Renal pelvis (tissue), 12 donors: ENCODE results near the gene PAQR4. TPM values are rescaled to one million over a fixed set of nuclear protein-coding genes. Genes with fewer than 3 reads are reported as not detected.
"Not testable (repeated sequence)": the region's sequence is repeated elsewhere in the genome, so short reads cannot be mapped to it uniquely, and the experiment has no call there.

ENCODE experiments used
- DNase-seq: peaks from one replicate; pipeline ENCODE4 v3.0.0-alpha.2; 2013
- long read RNA-seq, 16 experiments: transcript quantifications; one replicate each; lab custom pipeline, GENCODE V29; 2026
- polyA plus RNA-seq, 3 donors: library from polyadenylated mRNA; unstranded; fragments of 120-200 nt; gene quantifications; one replicate each; pipeline ENCODE4 v1.2.1, GENCODE V29; 2013; ENCODE audit not compliant: insufficient read length in 3 of 3

Gene PAQR4
- 10 to 100 TPM in 2 of 3 donors, 1 to 10 TPM in 1; 9.9 to 12.5 (median 12.4) TPM for polyA plus RNA-seq
- long read RNA-seq, donor 1, partial matches to known transcripts = 0 of 6 reads
- long read RNA-seq, donor 1, other reads (novel, unspliced or antisense) = 0 of 6 reads
- long read RNA-seq, donor 2, partial matches to known transcripts = 0 of 3 reads
- long read RNA-seq, donor 2, other reads (novel, unspliced or antisense) = 0 of 3 reads
- long read RNA-seq, donor 3, partial matches to known transcripts = 0 of 4 reads
- long read RNA-seq, donor 3, other reads (novel, unspliced or antisense) = 0 of 4 reads
- long read RNA-seq, donor 4, partial matches to known transcripts = 0 of 4 reads
- long read RNA-seq, donor 4, other reads (novel, unspliced or antisense) = 0 of 4 reads
- long read RNA-seq, donor 5, partial matches to known transcripts = 0 of 2 reads
- long read RNA-seq, donor 5, other reads (novel, unspliced or antisense) = 0 of 2 reads
- long read RNA-seq, donor 6 = 0 reads
- long read RNA-seq, donor 7, transcript PAQR4-202 (3 exons, 2,793 nt) = major isoform, 10 of 29 reads
- long read RNA-seq, donor 7, partial matches to known transcripts = 13 of 29 reads
- long read RNA-seq, donor 7, other reads (novel, unspliced or antisense) = 0 of 29 reads
- long read RNA-seq, donor 8, partial matches to known transcripts = 0 of 2 reads
- long read RNA-seq, donor 8, other reads (novel, unspliced or antisense) = 0 of 2 reads
- long read RNA-seq, donor 9, transcript PAQR4-202 (3 exons, 2,793 nt) = major isoform, 6 of 9 reads
- long read RNA-seq, donor 9, partial matches to known transcripts = 0 of 9 reads
- long read RNA-seq, donor 9, other reads (novel, unspliced or antisense) = 0 of 9 reads
- long read RNA-seq, donor 10, transcript PAQR4-202 (3 exons, 2,793 nt) = major isoform, 6 of 16 reads
- long read RNA-seq, donor 10, partial matches to known transcripts = 0 of 16 reads
- long read RNA-seq, donor 10, other reads (novel, unspliced or antisense) = 9 of 16 reads
- long read RNA-seq, donor 11, partial matches to known transcripts = 0 of 3 reads
- long read RNA-seq, donor 11, other reads (novel, unspliced or antisense) = 0 of 3 reads
- long read RNA-seq, donor 12, partial matches to known transcripts = 0 of 25 reads
- long read RNA-seq, donor 12, other reads (novel, unspliced or antisense) = 19 of 25 reads
- long read RNA-seq, donor 13, partial matches to known transcripts = 0 of 3 reads
- long read RNA-seq, donor 13, other reads (novel, unspliced or antisense) = 0 of 3 reads
- long read RNA-seq, donor 14 = 0 reads
- long read RNA-seq, donor 15 = 0 reads
- long read RNA-seq, donor 16, partial matches to known transcripts = 0 of 6 reads
- long read RNA-seq, donor 16, other reads (novel, unspliced or antisense) = 0 of 6 reads

DNA sequence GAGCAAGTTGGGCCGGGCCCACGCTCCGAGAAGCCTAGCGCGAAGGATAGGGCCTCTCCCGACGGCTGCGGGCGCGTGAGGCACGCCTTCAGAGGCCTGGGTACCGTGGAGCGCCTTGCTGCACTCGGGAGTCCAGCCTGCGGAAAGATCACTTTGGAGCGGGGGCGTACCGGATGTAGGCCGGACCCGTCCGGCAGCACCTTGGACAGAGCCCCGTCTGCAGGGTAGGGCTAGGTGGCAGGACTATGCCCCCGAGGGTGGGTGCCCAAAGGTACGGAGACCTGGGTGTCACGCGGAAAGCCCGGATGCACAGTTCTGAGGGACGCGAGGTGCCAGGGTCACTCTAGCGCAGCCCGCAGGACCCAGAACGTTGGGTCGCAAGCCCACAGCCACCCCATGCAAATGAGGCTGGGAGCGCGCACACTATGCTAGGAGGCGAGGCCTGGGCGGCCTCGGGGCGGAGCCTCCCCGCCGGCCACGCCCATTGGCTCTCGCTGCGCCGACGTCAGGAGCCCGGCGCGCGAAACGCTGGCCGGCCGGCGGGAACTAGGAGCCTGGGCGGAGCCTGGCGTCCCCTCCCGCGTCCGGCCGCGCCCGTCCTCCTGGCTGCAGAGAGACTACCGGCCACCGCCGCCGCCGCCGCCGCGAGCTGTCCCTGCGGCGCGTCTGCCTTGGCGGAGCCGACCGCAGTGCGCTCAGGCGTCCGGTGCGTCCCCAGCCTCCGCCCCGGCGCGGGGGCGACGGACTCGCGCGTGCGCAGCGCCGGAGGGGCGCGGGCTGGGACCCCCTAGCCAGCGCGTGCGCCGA is at the start of gene PAQR4:
Gene PAQR4, plus strand, starts transcription at position 611 of the 807 bp plus-strand sequence. CDS start 327 bp downstream, outside the sequence.
- DNase-seq = peak; percentile 87

DNA sequence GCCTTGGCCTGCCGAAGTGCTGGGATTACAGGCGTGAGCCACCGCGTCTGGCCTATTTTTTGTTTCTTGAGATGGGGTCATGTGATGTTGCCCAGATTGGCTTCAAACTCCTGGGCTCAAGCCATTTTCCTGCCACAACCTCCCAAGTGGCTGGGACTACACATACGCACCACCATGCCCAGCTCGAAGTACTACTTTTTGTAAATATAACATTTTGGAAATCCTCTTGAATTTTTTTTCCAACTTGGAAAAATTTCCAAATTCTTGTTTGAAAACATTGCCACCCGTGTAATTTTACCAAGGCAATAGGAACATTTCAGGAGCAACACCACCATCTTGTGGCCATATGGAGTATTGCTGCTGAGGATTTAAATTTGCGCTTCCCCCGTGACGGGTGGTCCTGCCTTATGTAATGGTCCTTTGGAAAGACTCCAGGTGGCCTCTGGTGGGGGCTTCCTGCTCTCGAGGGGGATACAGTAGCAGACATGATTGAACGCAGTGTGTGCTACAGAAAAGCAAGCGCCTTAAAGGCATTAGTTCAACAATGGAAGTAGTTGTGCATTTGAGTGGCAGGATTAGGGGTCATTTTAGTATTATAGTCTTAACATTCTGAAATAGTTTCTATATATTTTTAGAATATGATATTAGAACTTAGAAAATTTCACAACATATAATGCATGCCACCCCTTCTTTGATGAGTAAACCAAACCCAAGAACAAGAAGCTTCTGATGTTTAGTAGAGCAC is 49.5 kb upstream of the PAQR4 start:
- peak; percentile 80 for DNase-seq

DNA sequence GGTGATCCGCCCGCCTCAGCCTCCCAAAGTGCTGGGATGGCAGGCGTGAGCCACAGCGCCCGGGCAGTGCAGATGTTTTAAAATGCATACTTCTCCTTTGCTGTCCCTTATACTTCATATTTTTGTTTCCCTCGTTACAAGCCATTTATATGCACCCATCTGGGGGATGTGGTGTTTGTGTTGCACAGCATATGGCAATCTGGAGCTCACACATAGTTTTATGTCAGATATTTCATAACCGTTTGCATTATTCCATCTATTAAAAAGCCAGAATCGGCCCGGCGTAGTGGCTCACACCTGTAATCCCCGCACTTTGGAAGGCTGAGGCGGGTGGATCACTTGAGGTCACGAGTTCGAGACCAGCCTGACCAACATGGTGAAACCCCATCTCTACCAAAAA is 45.7 kb upstream of the PAQR4 start:
- no peak for DNase-seq

- no peak for DNase-seq
Observed at GRCh38 chr16:2924901-2925755, 44.0 kb upstream of the PAQR4 start.

GRCh38 chr16:2925951-2926649 is 43.0 kb upstream of the PAQR4 start:
- no peak for DNase-seq

GRCh38 chr16:2926650-2926999 is 42.5 kb upstream of the PAQR4 start:
- DNase-seq = no peak

DNA sequence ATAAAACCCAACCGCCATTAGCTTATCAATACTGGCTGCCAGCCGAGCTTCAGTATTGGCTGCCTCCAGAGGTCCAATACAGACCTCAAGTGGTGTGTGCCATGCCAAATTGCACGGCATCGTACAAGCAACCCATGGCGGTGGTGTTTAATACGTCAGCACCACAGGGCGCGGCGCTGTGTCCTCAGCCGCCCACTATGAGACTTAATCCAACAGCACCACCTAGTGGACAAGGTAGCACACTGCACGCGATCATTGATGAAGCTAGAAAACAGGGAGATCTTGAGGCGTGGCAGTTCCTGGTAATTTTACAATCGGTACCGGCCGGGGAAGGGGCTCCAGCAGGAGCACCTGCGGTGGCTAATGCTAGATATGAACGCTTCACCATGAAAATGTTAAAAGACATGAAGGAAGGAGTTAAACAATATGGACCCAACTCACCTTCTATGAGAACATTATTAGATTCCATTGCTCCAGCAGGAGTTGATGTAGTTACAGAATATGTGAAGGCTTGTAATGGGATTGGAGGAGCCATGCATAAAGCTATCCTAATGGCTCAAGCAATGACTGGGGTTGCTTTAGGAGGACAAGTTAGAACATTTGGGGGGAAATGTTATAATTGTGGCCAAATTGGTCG is 42.0 kb upstream of the PAQR4 start:
- DNase-seq = peak; percentile 85

DNA sequence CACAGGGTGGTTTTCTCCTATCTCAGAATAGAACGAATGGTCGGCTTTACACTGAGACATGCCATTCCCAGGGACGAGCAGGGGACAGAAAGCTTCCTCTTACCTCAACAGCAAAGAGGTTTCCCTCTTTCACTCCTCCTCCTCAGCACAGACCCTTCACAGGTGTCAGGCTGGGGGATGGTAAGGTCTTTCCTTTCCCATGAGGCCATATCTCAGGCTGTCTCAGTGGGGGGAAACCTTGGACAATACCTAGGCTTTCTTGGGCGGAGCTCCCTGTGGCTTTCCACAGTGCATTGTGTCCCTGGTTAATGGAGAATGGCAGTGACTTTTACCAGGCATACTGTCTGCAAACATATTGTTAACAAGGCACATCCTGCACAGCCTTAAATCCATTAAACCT is 41.0 kb upstream of the PAQR4 start:
- not testable (repeated sequence) for DNase-seq

GRCh38 chr16:2928796-2929195 is 40.4 kb upstream of the PAQR4 start:
- DNase-seq = no peak

- DNase-seq = no peak
Observed at GRCh38 chr16:2929693-2930092, 39.5 kb upstream of the PAQR4 start.

GRCh38 chr16:2930236-2930635 is 38.9 kb upstream of the PAQR4 start:
- no peak for DNase-seq

DNA sequence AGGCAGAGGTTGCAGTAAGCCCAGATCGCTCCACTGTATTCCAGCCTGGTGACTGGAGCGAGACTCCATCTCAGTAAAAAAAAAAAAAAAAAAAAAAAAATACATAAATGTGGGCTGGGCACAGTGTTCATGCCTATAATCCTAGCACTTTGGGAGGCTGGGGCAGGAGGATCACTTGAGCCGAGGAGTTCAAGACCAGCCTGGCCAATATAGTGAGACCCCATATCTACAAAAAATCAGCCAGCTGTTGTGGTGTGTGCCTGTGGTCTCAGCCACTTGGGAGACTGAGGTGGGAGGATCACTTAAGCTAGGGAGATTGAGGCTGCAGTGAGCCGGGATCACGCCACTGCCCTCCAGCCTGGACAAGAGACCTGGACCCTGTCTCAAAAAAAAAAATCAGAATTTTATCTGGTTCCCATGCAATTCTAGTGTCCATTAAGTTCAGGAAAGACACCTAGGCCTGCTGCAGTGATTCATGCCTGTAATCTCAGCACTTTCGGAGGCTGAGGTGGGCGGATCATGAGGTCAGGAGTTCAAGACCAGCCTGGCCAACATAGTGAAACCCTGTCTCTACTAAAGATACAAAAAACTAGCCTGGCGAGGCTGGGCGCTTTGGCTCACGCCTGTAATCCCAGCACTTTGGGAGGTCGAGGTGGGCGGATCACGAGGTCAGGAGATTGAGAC is 37.8 kb upstream of the PAQR4 start:
- not testable (repeated sequence) for DNase-seq

GRCh38 chr16:2933136-2933535 is 36.0 kb upstream of the PAQR4 start:
- no peak for DNase-seq

DNA sequence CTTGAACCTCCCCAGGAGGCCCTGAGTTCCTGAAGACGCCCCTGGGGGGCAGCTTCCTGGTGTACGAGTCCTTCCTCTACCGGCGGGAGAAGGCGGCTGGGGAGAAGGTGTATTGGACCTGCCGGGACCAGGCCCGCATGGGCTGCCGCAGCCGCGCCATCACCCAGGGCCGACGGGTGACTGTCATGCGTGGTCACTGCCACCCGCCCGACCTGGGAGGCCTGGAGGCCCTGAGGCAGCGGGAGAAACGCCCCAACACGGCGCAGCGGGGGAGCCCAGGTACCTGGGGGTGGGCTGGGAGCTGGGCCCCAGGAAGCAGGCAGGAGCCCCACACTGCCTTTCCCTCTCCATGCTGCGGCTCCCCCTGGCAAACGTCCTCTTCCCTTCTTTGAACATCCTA is 35.4 kb upstream of the PAQR4 start:
- no peak for DNase-seq

- no peak for DNase-seq
Observed at GRCh38 chr16:2934450-2934849, 34.7 kb upstream of the PAQR4 start.

GRCh38 chr16:2936436-2937011 is 32.6 kb upstream of the PAQR4 start:
- DNase-seq = no peak

- DNase-seq = no peak
Observed at GRCh38 chr16:2937170-2937569, 32.0 kb upstream of the PAQR4 start.
